GM18499 (cell line): Measurements from ENCODE around the gene CCDC86.

ENCODE experiments used
- ATAC-seq: cut with Tn5 transposase; IDR thresholded peaks from one replicate; pipeline ENCODE4 v1.9.1; 2021; ENCODE audit warnings: moderate number of reproducible peaks; ENCODE audit not compliant: insufficient read depth, unreplicated experiment

The CCDC86 gene

DNA sequence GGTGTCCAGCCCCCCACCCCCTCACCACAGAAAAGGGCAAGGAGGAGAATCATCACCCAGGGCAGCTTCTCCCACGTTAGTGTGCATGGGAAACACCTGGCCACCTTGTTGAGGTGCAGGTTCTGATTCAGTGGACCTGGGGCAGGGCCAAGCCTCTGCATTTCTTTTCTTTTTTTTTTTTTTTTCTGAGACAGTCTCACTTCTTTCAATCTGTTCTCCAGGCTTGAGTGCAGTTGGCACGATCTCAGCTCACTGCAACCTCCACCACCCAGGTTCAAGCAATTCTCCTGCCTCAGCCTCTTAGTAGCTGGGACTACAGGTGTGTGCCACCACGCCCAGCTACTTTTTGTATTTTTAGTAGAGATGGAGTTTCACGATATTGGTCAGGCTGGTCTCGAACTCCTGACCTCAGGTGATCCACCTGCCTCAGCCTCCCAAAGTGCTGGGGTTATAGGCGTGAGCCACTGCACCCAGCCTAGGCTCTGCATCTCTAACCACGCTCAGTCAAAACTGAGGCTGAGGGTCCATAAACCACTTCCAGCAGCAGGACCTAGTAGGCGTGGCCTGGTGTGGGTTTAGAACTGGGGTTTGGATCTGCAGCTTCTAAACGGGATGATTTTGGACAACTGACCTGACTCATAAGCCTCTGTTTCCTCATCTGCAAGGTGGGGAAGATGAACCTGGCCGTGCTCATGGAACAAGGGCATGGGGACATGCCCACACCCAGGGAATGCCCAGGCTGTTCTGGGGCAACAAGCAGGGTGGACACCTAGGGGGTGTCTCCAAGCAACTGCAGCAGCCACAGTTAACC is 26.2 kb downstream of the CCDC86 start:
- ATAC-seq = no peak

DNA sequence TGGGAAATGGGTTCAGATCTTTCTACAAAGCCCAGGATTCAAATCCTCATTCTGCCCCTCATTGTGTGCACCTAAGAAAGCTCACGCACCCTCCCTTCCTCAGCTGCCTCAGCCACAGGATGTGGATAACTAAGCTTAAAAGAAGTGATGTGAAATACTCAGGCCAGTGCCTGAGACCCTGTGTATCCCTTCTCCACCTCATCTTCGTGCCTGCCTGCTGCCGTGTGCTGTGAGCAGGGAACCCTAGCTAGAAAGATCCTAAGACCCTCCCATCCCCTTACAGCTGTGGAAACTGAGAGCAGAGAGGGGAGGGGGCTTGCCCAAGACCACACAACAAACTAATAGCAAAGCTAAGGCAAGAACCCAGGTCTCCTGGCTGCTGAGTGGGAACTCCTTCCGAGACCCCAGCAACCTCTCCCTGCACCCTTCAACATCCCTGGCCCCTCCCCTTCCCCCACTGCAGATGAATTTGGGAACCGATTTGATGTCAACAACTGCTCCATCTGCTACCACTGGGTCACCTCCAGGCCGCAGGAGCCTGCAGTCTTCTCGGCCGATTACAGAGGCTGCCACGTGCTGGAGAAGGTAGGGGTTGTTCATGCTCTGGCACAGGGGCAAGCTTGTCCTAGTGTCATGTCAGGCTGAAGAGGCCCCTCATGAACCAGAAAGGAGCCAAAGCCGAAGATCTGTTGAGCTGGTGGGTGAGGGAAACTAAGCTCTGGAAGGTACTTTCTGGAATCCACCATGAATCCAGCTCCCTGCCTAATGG is 27.0 kb downstream of the CCDC86 start:
- no peak for ATAC-seq

DNA sequence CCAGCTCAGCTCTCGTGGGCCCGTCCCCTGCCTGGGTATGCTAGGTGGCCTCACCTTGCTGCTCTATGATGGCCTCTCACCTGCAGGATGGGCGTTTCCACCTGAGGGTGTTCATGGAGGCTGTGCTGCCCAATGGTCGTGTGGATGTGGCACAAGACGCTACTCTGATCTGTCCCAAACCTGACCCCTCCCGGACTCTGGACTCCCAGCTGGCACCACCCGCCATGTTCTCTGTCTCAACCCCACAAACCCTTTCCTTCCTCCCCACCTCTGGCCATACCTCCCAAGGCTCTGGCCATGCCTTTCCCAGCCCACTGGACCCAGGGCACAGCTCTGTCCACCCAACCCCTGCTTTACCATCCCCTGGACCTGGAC is 27.5 kb downstream of the CCDC86 start:
- no peak for ATAC-seq

DNA sequence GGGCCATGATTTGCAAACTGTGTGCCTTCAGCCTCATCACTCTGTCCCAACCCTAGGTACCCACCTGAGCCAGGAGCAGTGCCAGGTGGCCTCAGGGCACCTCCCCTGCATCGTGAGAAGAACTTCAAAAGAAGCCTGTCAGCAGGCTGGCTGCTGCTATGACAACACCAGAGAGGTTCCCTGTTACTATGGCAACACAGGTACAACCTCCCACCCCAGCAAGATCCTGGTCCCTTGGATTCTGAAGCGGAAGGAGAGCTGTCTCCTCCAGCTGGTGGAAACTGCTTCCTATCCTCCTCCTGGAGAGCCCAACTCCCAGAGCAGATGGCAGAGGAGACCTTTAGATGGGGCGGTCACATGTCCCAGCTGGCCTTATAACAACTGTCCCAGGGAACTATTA is 28.4 kb downstream of the CCDC86 start:
- ATAC-seq = no peak

DNA sequence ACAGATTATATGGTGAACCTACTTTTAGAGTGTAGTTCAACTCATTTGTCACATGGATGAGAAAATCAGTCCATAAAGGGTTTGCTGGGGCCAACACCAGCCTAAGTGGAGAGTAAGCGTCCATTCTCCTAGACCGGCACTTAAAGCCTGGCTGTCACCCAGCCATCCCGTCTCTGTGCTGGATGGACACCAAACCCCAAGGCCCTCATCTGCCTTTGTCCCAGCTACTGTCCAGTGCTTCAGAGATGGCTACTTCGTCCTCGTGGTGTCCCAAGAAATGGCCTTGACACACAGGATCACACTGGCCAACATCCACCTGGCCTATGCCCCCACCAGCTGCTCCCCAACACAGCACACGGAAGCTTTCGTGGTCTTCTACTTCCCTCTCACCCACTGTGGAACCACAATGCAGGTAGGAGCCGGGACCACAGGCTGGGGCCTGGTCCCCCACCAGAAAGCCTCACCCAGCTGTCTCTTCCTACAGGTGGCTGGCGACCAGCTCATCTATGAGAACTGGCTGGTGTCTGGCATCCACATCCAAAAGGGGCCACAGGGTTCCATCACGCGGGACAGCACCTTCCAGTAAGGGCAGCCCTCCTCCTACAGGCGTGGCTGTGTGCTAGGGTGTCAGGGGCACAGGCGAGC is 28.9 kb downstream of the CCDC86 start:
- ATAC-seq = no peak

DNA sequence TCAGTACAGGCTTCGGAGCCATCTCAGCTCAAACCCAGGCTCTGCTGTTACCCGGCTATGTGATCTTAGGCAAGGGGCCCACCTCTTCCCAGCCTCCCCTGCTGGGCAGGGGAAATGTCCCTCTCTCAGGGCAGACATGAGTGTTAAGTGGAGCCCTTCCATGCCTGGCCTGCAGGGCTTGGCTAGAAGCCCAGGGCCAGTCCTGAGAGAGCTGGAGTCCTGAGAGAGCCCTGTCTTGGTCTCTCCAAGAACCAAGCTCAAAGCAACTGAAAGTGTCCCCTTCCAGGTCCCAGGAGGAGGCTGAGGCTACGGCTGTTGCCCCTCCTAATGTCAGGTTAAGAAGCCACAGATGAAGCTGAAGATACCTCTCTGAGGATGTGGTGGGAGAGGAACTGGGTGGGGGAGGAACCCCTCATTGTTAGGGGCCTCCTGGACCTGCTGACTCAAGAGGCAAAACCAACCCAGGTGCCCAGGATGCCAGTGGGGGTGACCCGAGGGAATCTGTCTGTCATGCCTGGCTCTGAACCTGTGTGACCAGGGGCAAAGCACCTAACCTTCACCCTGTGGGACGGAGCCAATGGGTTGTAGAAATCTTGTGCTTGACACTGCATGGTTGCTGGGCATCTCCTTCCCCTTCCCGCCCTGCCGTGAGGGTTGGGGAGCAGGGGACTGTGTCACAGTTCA is 29.6 kb downstream of the CCDC86 start:
- ATAC-seq = no peak

DNA sequence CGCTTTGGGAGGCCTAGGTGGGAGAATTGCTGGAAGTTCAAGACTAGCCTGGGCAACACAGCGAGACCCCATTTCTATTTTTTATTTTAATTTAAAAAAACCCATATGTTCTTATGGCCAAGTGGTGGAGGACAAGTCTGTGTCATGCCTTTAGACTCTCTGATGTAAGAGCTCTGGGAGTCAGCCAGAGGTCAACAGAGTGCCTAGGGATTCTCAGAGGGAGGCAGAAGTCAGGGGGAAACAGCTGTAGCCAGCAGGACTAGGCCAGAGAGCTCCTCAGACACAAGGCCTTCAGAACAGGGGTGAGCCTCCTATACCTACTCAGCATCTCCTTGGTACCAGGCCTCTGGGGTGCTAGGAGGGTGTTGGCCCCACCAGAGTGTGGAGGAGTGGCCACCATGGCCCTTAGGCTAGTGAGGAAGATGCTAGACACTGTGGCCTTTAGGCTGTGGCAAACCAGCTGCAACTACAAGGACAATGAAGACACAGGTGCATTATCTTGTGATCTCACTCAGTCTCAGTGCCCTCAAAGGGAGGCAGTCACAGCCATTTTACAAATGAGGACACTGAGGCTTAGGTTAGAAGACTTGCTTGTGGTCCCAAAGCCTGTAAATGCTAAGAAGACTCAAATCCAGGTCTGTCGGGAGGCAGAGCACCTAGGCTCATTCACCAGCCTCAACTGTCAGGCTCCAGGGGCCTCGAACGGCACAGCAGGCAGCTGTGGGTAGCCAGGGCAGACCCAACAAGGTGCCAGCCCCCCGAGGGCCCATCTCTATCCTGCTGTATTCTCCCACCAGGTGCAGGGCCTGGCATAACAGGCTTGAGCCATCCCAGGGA is 30.4 kb downstream of the CCDC86 start:
- ATAC-seq = no peak

DNA sequence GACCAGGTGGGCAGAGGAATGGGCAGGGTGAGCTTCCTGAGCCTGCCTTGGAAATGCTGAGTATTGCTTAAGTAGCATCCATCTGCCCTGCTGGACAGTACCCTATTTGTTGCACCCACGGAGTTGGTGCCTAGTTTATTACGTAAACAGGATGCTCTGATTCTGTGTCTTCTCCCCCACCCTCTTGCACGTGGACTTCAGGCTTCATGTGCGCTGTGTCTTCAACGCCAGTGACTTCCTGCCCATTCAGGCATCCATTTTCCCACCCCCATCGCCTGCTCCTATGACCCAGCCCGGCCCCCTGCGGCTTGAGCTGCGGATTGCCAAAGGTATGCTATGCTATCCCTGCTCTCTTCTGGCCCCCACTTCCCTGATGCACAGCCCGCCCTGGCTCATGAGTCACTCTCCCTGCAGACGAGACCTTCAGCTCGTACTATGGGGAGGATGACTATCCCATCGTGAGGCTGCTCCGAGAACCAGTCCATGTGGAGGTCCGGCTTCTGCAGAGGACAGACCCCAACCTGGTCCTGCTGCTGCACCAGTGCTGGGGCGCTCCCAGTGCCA is 31.1 kb downstream of the CCDC86 start:
- no peak for ATAC-seq

DNA sequence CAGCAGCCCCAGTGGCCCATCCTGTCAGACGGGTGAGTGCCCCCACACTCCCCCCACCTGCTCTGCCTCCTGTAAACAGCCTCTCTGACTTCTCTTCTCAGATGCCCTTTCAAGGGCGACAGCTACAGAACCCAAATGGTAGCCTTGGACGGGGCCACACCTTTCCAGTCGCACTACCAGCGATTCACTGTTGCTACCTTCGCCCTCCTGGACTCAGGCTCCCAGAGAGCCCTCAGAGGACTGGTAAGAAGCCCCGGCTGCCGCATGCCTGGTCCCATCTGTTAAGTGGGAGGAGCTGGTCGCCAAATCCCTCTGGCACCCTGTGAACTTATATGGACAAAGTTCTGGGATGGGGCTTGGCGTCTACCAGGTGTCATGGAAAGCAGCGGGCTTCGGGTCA is 31.6 kb downstream of the CCDC86 start:
- ATAC-seq = no peak

DNA sequence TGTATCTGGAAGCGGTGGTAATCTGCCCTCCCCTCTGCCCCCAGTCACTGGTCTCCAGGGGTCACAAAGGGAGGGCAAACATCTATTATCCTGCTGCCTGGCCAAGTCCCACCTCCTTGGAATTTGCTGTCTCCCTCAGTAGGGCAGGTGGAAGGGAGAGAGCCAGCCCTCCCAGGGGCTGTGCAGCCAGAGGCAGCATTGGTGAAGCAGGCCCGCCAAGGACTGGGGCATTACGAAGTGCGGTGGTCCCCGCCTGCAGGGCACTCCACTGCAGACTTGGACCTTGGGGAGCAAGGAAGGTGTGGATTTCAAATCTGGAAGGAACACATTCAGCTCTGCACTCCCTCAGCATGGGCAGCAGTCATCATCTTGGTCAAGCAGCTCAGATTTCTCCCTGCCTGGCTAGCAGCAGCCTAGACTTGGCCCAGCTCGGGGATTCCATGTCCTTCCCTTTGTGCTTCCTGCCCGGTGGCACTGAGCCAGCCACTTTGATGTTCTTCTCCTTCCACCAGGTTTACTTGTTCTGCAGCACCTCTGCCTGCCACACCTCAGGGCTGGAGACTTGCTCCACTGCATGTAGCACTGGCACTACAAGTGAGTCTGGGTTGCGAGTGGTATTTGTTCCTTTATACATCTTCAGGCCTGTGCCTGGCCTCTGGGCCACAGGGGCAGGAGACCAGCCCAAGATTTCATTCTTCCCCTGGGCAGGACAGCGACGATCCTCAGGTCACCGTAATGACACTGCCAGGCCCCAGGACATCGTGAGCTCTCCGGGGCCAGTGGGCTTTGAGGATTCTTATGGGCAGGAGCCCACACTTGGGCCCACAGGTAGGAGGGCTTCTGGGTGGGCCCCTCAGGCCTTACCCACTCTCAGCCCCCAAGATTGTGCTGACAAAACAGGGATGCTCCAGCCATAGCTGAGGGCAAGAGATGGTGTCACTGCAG is 32.8 kb downstream of the CCDC86 start:
- ATAC-seq = no peak

DNA sequence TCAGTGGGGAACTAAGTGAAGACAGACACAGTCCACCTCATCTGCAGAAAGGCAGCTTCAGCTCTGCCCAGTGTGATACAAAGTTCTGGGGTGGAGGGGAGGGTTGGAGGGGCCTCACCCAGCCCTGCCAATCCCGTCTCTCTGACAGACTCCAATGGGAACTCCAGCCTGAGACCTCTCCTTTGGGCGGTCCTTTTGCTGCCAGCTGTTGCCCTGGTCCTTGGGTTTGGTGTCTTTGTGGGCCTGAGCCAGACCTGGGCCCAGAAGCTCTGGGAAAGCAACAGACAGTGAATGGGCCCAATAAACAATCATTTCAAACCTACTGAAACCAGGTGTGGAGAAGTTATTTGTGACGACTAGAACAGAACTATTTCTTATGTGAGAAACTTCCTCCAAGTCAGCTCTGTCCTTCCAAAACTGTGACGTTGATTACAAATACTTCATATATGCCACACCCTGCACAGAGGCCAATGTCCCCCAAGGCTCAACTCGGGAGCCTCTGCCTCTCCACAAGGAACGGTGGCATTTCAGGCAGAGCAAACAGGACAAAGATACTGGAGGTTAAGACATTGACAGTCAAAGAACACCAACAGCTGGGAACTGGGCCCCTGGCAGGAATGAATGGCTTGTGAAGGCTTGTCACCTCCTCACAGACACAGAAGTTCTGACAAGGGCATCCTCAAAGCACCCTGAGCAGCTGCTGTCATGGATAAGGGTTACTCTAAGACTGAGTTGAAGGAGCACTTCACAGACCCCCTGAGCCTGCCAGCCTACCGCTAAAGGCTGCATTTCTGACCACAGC is 33.7 kb downstream of the CCDC86 start:
- ATAC-seq = no peak

DNA sequence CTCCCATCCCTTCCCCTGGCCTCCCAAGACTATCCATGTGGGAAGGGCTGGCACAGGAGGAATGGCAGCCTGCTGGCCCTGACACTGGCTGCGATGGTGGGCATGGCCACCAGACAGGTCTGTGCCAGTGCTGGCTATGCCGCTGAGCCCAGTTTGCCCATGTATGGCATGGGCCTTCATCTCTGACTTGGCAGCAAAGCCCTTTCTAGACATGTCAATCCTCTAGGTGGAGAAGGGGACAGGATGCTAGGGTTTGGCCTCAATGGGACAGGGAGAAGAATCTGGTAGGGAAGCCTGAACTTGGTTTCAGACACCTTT is 34.2 kb downstream of the CCDC86 start:
- ATAC-seq = no peak

DNA sequence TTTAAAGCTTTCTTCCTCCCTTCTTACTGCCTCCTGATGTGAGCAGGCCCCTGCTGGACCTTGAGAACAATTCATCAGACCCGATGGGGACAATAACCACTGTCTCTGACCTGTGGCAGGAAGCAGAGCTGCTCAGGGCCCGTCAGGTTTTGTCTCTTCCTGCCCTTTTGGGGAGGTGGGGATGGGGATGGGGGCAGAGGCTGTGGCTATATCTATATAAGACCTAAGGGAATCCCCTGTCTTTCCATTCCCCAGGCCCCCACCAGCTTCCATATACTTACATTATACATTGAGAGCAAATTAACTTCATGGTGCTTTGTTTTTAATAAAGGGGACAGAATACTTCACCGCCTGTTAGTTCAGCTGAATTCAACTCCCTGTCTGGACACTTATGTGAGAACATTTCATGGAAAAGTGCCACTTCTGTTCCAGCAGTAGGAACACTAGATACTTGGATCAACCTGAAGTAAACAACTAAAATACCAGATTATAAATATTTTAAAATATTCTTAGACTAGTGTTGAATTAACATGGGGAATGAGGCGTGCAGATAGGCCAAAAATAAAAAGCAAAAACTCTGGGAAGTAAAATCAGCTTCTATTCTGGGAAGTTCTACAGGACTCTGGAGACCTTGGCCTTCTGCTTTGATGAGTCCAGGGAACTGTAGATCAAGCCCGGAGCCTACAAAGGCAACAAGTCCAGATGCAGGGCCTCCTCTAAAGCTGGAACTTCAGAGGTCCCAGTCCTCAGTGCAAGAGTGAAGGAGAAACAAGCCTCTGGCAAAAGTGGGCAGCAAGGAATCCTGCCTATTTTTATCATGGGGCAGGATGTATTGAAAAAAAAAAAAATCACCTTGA is 36.6 kb downstream of the CCDC86 start:
- ATAC-seq = no peak

DNA sequence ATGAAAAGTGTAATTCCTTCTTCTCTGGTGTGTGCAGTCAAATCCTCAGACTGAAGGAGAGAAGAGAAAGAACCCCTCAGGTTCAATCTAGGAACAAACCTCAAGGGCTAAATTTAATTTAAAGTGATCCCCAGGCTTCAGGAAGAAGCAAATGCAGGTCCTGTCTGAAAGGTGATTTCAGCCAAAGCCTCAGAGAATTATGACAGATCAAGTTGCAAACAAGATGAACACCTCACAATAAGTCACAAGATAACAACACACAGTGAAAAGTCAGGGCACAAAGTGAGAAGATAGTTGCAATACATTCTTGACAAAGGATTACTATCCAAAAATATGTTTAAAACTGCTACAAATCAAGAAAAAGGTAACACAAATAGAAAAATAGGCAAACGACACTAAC is 37.2 kb downstream of the CCDC86 start:
- no peak for ATAC-seq

DNA sequence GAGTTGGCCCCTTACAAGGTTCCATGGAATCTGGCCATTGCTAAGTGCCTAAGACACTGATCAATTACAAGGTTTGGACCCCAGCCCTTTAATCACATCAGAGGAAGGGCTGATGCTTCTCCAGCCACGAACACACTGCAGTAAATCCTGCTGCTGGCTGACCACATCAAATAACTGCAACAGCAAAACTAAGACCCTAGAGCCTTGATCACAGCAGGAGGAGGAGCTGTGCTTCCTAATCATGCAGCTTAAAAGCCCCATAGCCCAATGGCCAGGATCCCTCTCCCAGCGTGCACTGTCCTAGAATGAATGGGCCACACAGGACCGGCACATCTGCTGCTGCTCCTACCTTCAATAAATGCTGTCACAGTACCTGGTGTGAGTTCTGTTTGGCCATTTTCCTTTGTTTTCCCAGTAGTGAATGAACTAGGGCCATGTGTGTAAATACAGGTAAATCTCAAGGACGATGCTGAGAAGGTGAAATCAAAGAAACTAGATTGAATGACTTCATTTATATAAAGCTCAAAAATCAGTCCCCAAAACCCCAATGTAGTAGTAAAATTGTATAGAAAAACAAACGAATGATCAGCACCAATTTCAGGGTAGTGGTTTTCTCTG is 38.2 kb downstream of the CCDC86 start:
- no peak for ATAC-seq

DNA sequence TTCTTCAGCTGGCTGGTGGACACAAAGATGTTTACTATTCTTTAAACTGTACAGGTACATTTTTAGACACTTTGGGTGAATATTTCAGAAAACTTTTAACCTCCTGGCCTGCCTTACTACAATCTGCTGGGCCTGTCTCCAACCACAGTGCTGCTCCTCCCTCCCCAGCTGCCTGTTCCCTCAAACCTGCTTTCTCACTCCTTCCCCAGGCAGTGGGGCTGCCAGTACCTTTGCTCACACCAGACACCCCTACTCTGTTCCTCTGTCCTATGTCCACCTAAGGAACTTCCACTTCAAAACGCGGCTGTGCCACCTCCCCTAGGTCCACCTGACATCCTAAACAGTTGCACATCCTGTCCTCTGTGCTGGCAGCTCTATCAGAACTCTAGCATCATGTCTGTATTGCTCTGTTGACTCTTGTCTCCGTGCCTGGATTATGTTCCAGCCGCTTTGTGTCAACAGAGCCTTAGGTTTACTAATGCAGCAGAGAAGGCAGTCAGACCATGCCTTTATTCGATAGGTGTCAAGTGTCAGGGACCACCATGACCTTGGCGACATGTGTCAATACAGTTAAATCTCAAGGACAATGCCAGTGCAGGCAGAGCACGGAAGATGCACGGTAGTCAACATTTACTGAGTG is 38.9 kb downstream of the CCDC86 start:
- ATAC-seq = no peak
